HG02610 (cell line): ENCODE data around the gene RNFT2.

Experiments used
- ATAC-seq: cut with Tn5 transposase; IDR thresholded peaks from one replicate; pipeline ENCODE4 v1.9.1; 2021; ENCODE audit warnings: mild to moderate bottlenecking, moderate library complexity; ENCODE audit not compliant: unreplicated experiment

RNFT2 gene

DNA sequence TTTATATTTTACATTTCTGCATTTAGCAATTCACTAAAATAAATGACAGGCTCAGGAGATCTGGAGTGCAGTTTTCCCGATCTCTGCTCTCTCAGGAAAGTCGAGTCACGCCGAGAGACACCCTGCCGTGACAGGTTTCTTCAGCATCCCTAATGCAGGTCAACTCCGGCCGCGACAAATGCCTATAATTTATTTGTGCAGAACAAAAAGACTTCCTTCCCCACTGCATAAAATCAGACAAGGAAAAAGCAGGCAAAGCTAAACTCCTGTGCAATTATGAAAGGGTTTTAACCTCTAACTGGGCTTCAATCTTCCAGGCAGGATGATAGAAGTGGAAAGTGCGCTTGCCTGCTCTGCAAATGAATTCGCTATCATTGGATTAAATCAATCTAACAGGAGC lies 28.3 kb upstream of the RNFT2 start:
- no peak for ATAC-seq

DNA sequence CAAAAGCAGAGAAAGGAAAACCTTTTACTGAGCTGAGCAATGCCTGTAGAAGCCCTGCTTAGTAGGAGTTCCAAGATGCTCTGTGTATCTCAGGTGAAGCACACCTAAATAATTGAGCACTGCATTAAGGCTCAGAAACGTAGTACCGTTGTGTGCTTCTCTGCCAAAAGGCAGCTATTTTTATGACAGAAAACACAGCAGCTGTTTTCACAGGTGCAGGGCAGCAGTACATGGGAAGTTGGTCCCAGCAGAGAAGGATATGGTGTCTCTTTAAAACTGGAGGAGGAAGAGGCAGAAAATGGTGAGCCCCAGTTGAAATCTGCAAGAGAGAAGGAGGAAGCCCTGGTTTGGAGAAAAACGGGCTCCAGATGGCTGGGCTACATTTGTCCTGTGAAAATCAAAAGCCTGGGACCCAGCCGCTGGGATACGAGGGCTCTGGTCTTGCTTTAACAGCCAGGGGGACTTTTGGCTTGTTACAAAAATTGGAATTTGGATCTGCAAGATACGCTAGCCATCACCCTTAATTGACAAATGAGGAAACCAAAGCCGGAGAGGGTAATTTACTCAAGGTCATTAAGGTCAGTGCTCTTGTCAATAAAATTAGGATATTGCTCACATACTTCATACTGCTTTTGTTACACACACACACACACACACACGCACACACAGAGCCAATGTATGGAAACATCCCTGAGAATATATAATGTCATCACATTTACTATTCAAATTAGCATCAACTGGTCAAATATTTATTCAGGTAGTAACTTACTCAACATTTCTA lies 27.6 kb upstream of the RNFT2 start:
- no peak for ATAC-seq

DNA sequence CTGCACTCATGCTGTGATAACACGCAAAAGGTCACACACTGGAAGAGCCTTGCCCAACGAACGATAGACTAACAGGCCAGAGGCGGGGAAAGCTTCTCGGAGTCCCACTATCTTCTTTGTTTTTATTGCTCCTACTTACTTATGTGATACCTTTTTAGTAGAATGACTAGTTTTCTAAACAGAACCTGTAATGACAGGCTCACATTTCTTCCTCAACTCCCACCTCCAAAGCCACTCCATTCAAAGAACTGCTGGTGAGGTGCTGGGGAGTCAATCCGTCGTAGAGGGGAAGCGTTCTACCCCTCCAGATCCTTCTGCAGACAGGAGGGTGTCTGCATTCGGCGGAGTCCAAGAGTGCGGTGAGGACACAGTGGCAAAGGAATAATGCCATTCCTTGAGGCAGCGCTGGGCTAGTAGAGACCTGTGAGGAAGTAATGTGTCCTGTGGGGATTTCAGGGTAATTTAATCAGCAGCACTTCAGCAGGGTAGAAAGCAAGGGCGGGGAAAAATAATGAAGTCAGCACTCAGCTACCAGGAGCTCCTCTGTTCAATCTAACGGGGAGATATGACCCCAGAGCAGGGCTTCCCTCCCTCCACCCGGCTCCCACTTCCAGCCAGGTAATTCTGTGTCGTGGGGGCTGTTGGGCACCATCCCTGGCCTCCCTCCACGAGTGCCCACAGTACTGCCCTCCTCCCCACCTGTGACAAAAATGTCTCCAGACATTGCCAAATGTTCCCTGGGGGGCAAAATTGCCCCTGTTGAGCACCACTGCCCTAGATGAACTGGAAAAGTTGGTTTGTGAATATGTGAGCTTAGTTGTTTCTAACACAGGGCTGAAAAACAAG lies 25.4 kb upstream of the RNFT2 start:
- no peak for ATAC-seq

DNA sequence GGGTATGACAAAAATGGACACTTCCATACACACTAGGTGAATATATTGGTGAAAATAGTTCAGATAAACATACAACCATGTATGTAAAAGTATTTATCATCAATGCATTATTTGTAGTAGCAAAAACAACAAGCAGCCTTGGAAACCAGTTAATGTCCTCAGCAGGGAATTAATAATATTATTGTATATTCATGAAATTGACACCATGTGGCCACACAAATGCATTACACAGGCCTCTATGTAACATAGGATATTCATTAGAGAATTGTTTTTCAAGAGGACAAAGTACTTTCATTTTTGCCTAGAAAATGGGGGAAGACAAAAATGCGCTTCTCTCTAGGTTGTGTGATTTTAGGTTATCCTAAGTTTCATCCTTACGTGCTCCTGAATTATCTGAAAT lies 24.6 kb upstream of the RNFT2 start:
- ATAC-seq: no peak

DNA sequence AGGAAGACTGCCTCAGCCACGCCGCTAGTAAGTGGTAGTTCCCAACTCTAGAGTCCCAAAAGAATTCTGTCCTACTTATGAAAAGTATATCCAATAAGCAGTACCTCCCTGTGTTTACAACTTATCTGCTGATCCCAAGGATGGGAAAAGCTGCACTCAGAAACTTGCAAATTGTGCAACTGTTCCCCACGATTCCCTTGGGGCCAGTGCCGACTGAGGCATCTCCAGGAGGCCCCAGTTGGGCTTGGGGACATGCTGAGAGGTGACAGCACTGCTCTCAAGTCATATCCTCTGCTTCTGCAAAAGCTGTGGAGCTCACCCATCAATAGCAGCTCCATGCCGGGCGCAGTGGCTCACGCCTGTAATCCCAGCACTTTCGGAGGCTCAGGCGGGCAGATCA lies 23.9 kb upstream of the RNFT2 start:
- no peak for ATAC-seq

DNA sequence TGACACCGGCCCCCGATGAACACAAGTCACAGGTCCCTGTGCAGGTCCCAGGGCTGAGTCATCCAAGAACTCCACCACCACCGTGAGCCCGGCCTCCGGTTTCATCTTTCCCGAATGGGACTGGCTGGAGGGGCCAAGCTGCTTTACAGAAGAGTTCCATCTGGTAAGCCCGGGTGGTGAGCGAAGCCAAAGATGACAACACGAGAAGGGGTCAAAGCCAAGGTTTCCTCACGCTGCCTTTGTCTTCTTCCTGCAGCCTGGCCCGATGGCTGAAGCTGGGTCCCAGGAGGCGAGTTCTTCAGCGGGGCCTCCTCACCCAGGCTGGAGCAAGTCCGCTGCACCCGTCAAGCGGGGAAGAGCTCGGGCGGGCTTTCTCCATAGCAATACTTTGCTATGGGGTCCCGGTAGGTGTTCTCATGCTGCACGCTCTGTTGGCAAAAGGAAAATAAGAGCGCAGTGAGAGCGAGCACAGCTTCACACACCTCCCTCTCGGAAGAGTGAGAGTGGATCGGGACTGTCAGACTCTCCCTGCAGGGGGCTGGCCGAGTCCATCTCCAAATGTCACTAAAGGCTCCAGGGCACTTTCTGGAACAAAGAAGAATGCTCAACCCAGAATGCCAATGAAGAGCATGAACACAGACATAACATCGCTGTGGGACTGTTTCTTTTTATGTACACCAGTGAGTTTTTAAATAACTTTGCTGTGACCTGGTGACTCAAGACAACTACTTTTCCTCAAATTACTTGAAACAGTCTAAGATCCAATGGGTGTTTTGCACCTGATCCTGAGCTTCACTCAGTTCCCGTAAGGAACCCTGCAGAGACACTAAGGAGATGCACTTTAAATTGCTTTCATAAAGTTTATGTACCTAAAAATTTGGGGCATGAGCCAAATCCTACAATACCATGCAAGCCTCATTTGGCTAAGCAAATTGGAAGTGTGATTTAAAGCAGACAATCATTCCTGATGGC lies 20.4 kb upstream of the RNFT2 start:
- ATAC-seq: no peak

DNA sequence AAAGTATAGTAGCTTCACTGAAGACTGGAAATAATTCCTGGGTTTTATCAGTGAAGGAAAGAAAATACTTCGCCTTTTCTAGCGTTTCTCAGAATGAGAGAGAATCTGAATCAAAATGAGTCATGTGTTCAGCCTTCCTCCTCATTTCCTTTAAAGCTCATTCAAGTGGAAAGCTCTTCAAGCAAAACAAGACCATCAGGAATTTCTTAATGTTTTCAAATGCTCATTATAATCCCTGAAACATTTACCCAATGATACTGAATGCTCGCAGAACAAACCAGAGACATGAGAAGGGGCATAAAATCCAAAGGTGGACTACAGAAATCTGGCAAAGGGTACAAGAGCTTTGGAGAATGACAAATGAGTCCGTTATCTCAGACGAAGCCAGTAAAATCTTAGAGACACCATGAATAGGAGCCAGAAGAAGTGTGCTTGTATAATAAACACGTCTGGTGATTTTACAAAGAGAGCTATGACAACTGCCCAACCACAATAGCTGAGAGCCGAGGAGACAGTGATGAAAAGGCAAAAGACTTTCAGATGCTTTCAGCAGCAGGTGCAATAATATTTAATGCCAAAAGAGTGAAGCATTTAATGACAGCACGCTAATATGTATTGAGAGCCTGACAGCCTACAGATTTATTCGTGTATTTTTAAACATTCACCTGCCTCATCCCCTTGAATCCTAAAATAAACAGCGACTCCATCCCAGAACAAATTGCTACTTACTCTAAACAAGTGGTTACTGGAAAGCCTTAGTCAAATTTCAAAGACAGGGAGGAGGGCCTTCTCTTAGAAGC lies 19.3 kb upstream of the RNFT2 start:
- ATAC-seq: no peak

DNA sequence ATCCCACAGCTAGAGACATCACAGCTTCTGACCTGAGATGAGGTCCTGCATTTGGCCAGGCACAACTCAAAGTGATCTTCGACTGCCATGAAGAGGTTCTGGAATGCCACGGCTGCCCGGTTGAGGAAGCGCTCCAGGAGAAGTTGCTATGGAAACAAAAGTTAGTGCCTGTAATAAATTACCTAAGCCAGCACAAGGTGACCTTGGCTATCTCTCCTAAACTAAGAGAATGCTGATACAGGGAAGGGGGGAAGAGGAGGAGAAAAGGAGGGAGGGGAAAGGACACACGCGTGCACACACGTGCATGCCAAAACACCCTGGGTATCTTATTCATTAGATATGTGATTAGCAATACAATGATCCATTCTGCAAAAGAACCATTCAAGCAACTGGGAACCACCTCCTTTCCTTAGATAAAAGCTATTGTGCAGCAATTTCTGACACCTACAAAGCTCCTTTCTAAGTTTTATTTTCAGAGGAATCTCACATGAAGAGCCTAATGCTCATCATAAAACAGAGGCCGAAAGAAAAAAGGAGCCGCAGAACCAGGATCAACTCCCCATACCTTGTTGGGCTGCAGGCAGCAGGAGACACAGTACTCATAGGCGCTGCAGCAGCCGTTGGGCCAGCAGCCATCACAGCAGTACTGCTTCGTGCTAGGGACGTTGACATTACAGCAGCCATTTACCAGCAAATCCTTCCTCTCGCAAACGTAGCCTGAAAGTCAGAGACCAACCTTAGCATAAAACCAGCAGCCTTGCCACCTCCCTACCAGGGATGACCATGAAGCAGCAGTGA lies 18.2 kb upstream of the RNFT2 start:
- no peak for ATAC-seq

DNA sequence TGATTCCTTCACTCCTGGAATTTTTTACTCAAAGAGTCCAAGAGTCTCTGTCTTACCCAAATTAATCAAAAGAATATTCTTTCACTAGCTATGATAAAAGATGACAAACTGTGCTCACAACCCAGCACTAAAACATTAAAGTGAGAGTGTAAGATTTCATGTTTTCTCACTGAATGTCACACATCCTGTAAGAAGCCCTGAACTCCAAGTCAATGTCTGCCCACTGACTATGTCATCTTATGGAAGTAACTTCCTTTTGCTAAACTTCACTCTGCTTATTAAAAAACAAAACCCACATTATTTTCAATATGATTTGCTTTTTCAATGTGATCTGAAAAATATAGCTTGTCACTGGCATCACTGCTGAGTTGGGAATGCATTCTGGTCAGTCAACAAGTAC lies 15.9 kb upstream of the RNFT2 start:
- ATAC-seq: no peak

DNA sequence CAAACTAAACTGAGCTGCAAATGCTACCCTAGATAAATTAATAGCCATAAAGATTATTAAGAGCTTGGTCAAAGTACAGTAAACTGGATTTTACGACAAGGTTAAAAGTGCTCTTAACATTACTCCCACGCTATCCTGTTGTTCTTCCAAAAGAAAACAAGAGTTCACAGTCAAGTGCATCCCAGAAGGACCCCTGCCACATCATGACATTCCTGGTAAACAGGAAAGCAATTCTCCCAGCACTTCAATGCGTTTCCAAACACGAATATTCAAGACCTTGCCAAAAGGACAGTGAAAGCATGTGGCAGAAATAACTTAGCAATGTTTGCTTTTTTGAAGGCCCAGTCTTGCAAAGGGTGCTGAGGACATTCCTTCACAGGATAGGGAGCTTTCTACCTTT lies 11.4 kb upstream of the RNFT2 start:
- no peak for ATAC-seq

DNA sequence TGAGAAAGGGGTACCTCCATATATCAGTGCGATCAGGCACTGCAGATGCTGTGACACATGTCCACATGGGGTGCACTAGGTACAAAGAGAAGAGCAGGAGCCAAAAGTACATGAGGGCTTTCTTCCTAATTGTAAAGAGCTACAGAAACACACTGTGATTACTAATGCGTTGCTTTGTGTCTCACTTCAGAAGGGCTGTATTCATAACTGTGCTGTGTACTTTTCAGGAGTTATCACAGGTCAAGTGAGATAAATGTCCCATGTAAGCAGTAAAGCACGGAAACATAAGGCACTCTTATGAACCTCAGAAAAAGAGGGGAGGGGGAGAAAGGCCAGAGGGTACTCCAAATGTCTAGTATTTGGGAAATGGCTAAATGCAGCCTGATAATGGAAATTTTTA lies 10.9 kb upstream of the RNFT2 start:
- ATAC-seq: no peak

DNA sequence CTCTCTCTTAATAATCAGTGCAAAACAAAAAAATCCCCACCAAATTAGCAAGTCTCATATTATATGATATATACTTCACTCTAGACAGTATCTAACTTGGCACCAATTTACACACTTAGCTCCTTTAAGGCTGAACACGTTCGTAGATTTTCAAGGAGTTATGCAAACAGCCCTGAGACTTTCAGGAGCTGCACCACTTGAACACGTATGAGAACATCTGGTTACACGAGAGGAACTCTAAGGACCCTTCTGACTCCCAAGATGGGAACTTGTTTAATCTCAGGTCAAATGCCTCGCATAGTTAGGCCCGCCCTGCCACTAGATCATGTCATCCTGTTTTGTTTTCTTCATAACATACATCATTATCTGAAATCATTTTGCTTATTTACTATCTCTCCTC lies 10.2 kb upstream of the RNFT2 start:
- ATAC-seq: no peak

DNA sequence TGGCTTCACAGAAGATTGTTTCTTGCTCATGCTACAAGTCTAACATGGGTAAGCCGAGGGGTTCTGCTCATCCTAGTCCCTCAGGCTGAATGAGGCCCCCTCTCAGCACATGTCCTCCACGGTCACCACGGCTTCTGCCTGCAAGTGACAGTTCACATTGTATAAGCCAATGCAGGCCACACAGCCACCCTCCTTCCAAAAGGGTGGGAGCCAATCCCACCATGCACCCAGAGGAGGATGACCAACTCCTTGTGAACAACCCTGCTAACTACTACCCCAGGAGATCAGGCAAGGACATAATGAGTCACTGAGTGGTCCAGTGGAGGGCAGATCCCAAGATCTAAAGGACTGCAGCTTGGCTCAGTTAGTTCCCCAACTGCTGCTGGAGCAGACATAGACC lies 6.3 kb upstream of the RNFT2 start:
- no peak for ATAC-seq

DNA sequence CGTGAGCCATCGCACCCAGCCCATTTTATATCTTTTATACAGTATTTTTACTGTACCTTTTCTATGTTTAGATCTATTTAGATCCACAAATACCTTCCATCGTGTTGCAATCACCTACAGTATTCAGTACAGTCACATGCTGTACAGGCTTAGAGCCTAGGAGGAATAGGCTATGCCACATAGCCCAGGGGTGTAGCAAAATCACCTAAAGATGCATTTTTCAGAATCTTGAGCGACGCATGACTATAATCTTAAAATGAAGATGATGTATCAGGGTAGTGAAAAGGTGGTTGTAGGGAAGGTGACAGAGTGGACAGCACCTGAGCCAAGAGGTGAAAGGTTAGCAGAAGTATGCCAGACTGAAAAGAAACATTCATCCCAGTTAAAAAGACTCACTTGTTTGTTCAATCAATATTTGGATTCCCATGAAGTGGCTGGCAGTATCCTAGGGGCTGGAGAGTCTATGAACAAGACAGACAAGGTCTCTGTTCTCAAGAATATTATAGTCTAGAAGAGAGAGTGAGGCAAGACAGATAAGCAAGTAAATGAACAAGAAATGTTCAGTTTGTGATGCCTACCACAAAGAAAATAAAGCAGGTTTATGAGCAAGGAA lies 3.9 kb upstream of the RNFT2 start:
- no peak for ATAC-seq

DNA sequence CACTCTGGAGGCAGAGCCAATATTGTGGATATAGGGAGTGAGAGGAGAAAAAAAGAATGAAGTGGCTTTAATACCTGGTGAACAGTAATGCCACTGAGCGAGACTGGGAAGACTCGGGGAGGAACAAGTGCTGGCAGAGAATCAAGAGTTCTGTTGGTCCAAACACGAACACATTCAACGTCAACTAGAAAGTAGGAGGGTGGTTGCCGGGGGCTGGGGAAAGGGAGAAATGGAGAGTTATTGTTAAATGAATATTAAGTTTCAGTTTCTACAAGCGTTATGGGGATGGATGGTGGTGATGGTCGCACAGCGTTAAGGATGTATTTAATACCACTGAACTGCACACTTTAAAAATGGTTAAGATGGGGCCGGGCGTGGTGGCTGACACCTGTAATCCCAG lies 3.0 kb upstream of the RNFT2 start:
- ATAC-seq: no peak

DNA sequence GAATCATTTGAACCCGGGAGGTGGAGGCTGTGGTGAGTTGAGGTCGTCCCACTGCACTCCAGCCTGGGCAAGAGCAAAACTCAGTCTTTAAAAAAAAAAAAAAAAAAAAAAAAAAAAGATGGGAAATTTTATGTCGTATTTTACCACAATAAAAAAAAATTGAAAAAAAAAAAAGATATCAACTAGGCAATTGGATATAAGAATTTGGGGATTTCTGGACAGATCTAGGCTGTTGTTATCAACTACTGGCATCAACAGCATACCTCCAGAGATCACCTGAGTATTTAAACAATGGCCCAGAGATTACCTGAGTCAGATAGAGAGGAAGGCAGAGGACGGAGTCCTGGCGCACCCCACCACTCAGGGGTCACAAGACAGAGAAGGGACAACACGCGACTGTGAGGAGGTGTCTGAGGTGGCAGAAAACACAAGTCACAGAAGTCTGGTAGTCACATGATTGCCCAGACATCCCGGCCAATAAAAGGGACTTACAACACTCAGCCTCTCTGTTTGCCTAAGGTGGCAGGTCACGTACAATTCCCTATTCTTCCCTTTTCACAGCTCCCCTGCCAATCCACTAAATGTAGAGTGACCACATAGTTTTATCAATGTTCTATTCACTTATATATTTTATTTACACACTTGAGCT lies 2.0 kb upstream of the RNFT2 start:
- no peak for ATAC-seq

DNA sequence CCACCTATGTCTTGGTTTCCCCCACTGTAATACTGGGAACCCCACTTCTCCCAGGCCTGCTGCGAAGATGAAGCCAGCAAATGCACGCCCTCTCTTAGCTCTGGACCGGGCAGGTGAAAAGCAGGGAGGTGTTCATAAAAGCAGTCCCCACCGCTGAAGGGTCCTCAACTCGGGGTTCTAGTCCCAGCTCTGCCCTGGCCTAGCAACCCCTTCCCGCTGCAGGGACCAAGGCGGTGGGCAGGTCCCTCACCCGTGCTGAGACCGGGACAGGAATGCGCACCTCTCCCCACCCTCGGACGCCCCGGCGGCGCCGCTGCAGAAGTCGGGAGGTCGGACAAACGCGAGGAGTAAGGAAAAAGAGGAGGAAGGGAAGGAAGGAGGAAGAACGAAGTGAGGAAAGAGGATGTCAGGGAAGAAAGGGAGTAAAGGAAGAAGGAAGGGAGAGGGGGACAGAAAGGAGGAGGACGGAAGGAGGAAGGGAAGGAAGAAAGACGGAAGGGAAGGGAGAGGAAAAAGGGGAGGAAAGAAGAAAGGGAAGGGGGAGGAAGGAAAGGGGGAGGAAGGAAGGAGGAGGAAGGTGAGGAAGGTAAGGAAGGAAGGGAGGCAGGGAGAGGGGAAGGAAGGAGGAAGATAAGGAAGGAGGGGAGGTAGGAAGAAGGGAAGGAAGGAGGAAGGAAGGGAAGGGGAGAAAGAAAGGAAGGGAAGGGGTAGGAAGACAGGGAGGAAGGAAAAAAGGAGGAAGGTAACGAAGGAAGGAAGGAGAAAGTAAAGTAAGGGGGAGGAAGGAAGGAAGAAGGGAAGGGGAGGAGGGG lies 947 bp upstream of the RNFT2 start:
- ATAC-seq: no peak

DNA sequence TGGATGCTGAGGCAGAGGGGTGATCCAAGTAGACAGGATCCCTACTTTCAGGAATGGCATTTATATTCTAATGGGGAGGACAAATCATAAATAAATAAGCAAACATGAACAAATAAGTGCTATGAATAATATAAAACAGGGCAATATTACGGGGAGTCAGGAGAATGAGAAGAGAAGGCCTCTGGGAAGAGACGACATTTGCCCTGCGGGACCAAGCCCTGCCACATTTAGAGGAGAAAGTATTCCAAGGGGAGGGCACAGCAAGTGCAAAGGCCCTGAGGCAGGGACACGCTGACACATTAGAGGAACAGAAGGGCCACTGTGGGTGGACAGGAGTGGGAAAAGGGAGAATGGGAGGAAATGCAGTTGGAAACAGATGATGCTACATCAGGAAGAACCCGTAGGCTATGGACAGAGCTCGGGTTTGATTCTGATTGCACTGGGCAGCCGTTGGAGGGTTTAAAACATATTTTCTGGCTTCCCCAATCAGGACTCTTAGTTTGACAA lies 1.3 kb downstream of the RNFT2 start:
- no peak for ATAC-seq
